Calu3 (cell line): ENCODE measurements around the gene DCUN1D2. TPM values are rescaled to one million over a fixed set of nuclear protein-coding genes. Genes with fewer than 3 reads are reported as not detected.

ENCODE experiments used
- BruUV-seq: library from RNA; stranded (reverse); fragments of 400-500 nt; replicated peaks from 2 replicates; lab custom pipeline; 2021; lab: Mats Ljungman, UMichigan
- CTCF ChIA-PET: fragments of 300-600 bp; sonication (Branson Sonifier 250); formaldehyde crosslinking; loops from one replicate; lab custom pipeline; 2022; ENCODE audit warnings: antibody characterized with exemption; lab: Charles Lee
- DNase-seq: peaks from one replicate; pipeline ENCODE4 v3.0.0; 2022
- H3K27ac Mint-ChIP-seq: one replicate; pipeline ENCODE4 v1.8.0; 2022; ENCODE audit warnings: mixed read lengths; ENCODE audit not compliant: unreplicated experiment
- H3K27me3 Mint-ChIP-seq: one replicate; pipeline ENCODE4 v1.8.0; 2022; ENCODE audit warnings: mixed read lengths; ENCODE audit not compliant: unreplicated experiment
- H3K36me3 Mint-ChIP-seq: one replicate; pipeline ENCODE4 v1.8.0; 2022; ENCODE audit warnings: mild to moderate bottlenecking, moderate library complexity, mixed read lengths; ENCODE audit not compliant: insufficient read depth, unreplicated experiment
- H3K4me1 Mint-ChIP-seq: one replicate; pipeline ENCODE4 v1.8.0; 2022; ENCODE audit warnings: mild to moderate bottlenecking, low read depth, mixed read lengths; ENCODE audit not compliant: unreplicated experiment
- H3K4me3 Mint-ChIP-seq: one replicate; pipeline ENCODE4 v1.8.0; 2022; ENCODE audit warnings: mild to moderate bottlenecking, low read depth, moderate library complexity, mixed read lengths; ENCODE audit not compliant: unreplicated experiment
- H3K9me3 Mint-ChIP-seq: one replicate; pipeline ENCODE4 v1.8.0; 2022; ENCODE audit warnings: low read depth, mixed read lengths; ENCODE audit not compliant: unreplicated experiment
- CTCF ChIP-seq: fragments of 200-600 bp; IDR thresholded peaks from one replicate; pipeline ENCODE4 v1.8.0; 2022; ENCODE audit warnings: antibody characterized with exemption; ENCODE audit not compliant: unreplicated experiment
- intact Hi-C: fragments of 100-400 bp; cut with micrococcal nuclease; formaldehyde crosslinking; loops from one replicate; pipeline ENCODE4 v1.10.0; 2022; ENCODE audit not compliant: unreplicated experiment
- total RNA-seq: library from RNA; stranded (reverse); gene quantifications from 2 replicates; pipeline ENCODE4 v1.2.3, GENCODE V29; 2022

Gene DCUN1D2
- total RNA-seq, 1 experiment from 2014 or later, result 9.3 TPM

- no peak for TF ChIP-seq CTCF
- no peaks in the 10 kb centered on the region for H3K27me3 Mint-ChIP-seq
- intact Hi-C loops, result no loop called here
- H3K36me3 Mint-ChIP-seq, result peaks cover 4% of the 10 kb centered on the region
- H3K9me3 Mint-ChIP-seq, result no peaks in the 10 kb centered on the region
- no peaks in the 10 kb centered on the region for H3K4me1 Mint-ChIP-seq
- DNase-seq, result no peak
- no peak overlapping the region for H3K27ac Mint-ChIP-seq
- H3K4me3 Mint-ChIP-seq, result no peak overlapping the region
- CTCF ChIA-PET, result no interaction called here
- no TSS peak for BruUV-seq
Measured at GRCh38 chr13:113466383-113466782, 24.1 kb downstream of the DCUN1D2 start.

- no TSS peak for BruUV-seq
- TF ChIP-seq CTCF, result no peak
- CTCF ChIA-PET, result interaction anchor here (0.6 kb wide), 1 partner anchor 19 kb away, joined by 5 read pairs; no protein-coding TSS in a partner anchor
Measured at GRCh38 chr13:113465300-113465699, 25.2 kb downstream of the DCUN1D2 start.

GRCh38 chr13:113464476-113464875 is 26.0 kb downstream of the DCUN1D2 start:
- Mint-ChIP-seq H3K4me1 (no peaks in the 10 kb centered on the region), H3K36me3 (no peaks in the 10 kb centered on the region), H3K9me3 (no peaks in the 10 kb centered on the region), H3K27me3 (no peaks in the 10 kb centered on the region), H3K4me3 (no peak overlapping the region), H3K27ac (no peak overlapping the region)
- TF ChIP-seq CTCF, result no peak
- CTCF ChIA-PET, result no interaction called here
- DNase-seq, result no peak
- BruUV-seq, result no TSS peak
- intact Hi-C loops, result no loop called here

More at GRCh38 chr13:113465300-113465699, 25.2 kb downstream of the DCUN1D2 start:
- Mint-ChIP-seq H3K36me3 (no peaks in the 10 kb centered on the region), H3K27ac (no peak overlapping the region), H3K27me3 (no peaks in the 10 kb centered on the region), H3K4me1 (no peaks in the 10 kb centered on the region), H3K9me3 (no peaks in the 10 kb centered on the region), H3K4me3 (no peak overlapping the region)
- intact Hi-C loops, result no loop called here
- no peak for DNase-seq

GRCh38 chr13:113461022-113461751 is 29.3 kb downstream of the DCUN1D2 start:
- no TSS peak for BruUV-seq
- no peak for DNase-seq
- CTCF ChIA-PET, result no interaction called here
- Mint-ChIP-seq H3K36me3 (no peaks in the 10 kb centered on the region), H3K27me3 (no peaks in the 10 kb centered on the region), H3K27ac (no peak overlapping the region), H3K4me3 (no peak overlapping the region), H3K4me1 (no peaks in the 10 kb centered on the region), H3K9me3 (no peaks in the 10 kb centered on the region)
- intact Hi-C loops, result no loop called here
- TF ChIP-seq CTCF, result no peak
